Retinal pigment epithelial cell (primary cell): ENCODE results near the gene LPCAT1.

Experiments used
- DNase-seq: peaks from one replicate; pipeline ENCODE4 v3.0.0-alpha.2; 2010; ENCODE audit warnings: low read depth
- H3K4me3 ChIP-seq: 2 replicates; pipeline ENCODE4 v1.5.1; 2011; ENCODE audit warnings: mild to moderate bottlenecking, low read length, control low read depth, moderate library complexity
- CTCF ChIP-seq: conservative IDR thresholded peaks from 2 replicates; pipeline ENCODE4 v1.5.1; 2011; ENCODE audit warnings: low read depth, low read length, control low read depth, inconsistent platforms

LPCAT1 gene

GRCh38 chr5:1467341-1468246 lies 56.2 kb downstream of the LPCAT1 start:
- no peak overlapping the region for H3K4me3 ChIP-seq
- DNase-seq: no peak
- TF ChIP-seq CTCF: no peak

GRCh38 chr5:1466631-1467265 lies 57.0 kb downstream of the LPCAT1 start:
- no peak for DNase-seq
- TF ChIP-seq CTCF: no peak
- H3K4me3 ChIP-seq: no peak overlapping the region

GRCh38 chr5:1465966-1466471 lies 57.7 kb downstream of the LPCAT1 start:
- no peak for DNase-seq
- no peak overlapping the region for H3K4me3 ChIP-seq
- no peak for TF ChIP-seq CTCF

DNA sequence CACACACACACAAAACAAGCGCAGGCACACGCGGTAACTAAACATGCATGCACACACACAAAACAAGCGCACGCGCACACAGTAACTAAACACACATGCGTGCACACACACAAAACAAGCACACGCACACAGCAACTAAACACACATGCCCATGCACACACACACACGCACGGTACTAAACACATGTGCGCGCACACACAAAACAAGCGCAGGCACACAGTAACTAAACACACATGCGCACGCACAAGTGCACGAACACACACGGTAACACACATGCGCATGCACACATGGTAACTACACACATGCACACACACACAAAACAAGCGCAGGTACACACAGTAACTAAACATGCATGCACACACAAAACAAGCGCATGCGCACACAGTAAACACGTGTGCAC lies 58.6 kb downstream of the LPCAT1 start:
- DNase-seq: no peak
- no peak overlapping the region for H3K4me3 ChIP-seq
- no peak for TF ChIP-seq CTCF

GRCh38 chr5:1464511-1464910 lies 59.2 kb downstream of the LPCAT1 start:
- H3K4me3 ChIP-seq: no peak overlapping the region
- TF ChIP-seq CTCF: no peak
- DNase-seq: no peak

GRCh38 chr5:1464096-1464446 lies 59.7 kb downstream of the LPCAT1 start:
- no peak for DNase-seq
- H3K4me3 ChIP-seq: no peak overlapping the region
- no peak for TF ChIP-seq CTCF
